Activated CD8-positive, alpha-beta memory T cell treated with anti-CD3 and anti-CD28 coated beads for 24 hours (primary cell): ENCODE results near the gene HOXA3.

ENCODE experiments used
- DNase-seq: peaks from one replicate; pipeline ENCODE4 v3.0.0-alpha.2; 2020

The HOXA3 gene

DNA sequence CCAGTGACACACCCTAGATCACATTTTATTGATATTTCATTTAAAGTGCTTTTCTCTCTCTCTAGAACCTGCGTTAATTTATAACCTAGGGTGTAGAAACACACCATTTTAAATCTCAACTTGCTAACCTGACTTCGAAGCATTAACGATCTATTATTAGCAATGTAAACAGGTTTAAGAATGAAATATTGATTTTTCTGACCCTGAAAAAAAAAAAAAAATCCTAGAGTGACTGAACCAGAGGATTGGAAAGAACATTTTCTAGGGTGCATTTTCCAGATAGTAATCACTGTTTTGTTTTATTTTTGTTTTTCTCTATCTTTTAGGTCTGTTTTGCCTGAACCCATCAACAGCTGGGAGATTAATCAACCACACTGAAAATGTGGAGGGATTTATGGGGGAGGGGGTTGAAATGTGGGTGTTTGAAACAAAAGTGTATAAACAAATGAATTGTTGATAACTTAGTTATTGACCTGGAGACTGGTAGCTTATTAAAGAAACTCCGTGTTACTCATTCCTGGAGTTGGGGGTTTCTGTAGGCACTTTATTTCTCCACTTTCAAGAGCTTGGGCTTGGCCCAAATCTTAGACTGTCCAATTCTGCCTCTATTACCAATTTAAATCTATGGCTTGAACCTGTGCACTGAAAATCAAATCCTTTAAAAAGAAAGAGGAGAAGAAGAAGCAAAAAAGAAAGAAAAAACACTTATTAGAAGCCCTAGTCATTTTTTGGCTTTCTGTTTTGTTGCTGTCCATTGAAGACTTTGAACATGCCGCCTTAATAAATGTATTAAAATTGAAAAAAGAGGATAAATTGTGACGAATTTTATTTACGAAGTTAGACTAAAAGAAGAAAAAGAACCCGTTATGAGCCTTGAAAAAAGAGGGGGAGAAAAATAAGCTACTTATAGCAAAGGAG lies 52.7 kb downstream of the HOXA3 start:
- DNase-seq = no peak

DNA sequence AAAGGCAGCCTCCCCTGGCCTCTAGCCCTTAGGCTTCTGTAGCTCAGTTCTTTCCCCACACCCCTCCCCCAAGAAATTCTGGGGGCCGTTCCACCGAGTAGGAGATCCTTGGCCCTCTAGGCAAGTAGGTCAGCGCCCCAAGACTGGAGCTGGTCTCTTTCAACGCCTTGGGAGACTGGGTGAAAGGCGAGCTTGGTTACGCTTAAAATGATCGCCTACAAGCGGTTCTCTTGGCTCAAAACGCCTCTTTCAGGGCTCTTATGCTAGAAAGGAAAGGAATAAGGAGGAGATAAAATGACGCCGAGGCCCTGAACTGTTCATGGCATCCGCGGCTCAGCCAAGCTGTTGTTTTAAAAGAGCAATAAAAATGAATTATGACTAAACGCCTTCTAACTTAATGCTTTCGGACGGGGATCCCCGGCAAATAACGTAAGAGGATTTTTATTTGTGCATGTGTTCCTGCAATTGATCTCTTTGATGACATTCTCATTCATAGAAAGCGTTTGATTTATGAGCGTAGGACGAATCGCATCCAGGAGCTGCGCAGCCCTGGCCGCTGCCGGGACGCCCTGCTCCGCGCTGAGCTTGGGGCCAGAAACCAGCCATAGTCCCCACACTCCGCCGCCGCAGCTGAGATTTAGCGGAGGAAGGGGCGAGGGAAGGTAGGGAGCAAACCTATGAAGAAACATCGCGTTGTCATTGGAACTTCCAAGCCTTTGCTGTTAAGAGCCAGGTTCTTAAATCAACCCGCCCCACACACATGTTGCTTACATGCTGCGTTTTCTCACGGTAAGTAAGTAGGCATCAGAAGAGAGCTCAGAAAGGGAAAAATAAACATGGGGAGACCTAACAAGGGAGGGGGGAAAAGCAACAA lies 53.6 kb downstream of the HOXA3 start:
- no peak for DNase-seq

DNA sequence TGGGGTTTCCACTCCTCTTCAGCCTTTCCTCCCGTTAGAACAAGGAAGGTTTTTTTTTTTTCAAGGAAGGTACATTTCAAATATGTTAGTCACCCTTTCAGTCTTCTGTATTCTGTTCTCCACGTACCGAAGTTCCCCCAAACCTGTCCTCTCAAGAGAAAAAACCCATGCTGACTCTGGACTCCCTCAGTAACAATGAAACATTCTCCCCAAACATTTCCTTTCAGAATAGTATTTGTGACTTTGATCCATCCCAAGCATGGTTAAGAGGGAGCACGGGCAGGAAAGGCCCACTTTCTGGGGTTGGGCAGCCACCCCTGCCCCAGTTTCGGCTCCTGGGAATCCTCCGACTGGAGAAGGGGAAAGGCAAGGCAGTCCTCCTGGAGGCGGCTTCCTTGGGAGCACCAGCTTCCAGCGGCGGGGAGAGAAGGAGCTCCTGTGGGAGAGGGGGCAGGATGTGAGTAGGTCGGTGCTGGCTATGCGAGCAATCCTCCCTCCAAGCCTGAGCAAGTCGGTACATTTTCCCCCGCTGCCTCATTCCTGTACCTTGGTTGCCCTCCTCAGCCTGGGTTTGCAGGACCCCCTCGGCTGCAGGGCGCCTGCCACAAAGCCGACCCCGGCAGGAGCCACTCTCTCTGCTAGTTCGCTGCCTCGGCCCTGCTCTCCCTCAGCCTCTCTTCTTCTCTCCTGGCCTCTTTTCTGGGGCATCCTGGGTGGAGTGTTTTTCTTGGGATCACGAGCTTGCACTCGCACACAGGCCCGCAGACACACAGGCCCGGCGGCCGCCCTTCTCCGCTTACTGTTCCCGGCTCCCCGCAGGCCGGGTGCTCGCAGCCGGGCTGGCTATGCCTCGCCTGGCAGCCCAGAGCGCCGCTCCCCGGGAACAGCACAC lies 54.5 kb downstream of the HOXA3 start:
- no peak for DNase-seq

DNA sequence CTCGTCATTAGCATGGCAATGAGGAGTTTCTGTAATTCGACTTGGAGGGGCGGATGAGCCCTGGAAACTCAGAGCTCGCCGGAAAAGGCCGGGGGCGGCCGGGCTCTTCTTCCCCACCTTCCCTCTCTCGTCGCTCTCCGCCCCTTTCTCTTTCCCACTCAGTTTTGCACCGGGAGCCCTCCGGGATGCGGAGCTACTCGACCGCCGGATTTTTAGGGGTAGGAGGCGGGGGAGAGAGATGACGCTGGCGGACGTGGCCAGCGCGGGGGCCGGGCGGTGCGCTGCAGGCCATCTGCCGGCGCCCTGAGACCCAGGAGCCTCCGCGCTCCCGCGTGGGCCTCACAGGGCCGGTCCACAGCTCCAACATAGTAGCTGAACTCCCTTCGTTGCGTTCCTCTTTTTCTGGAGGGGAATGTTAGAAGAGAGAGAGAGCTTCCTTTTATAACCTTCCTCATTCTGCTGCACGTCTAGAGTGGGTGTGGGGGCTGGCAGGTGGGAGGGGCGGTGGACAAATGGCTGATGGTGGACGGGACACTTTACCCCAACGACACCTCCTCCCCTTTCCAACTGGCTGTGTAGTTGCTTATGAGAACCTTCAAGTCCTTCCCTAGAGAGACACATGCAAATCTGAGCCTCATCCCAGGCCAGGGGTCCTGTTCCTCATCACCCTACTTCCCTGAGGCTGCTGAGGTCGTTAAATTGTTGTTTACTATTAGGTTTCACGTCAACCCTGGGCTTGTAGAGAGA lies 55.4 kb downstream of the HOXA3 start:
- DNase-seq = peak; percentile 59

DNA sequence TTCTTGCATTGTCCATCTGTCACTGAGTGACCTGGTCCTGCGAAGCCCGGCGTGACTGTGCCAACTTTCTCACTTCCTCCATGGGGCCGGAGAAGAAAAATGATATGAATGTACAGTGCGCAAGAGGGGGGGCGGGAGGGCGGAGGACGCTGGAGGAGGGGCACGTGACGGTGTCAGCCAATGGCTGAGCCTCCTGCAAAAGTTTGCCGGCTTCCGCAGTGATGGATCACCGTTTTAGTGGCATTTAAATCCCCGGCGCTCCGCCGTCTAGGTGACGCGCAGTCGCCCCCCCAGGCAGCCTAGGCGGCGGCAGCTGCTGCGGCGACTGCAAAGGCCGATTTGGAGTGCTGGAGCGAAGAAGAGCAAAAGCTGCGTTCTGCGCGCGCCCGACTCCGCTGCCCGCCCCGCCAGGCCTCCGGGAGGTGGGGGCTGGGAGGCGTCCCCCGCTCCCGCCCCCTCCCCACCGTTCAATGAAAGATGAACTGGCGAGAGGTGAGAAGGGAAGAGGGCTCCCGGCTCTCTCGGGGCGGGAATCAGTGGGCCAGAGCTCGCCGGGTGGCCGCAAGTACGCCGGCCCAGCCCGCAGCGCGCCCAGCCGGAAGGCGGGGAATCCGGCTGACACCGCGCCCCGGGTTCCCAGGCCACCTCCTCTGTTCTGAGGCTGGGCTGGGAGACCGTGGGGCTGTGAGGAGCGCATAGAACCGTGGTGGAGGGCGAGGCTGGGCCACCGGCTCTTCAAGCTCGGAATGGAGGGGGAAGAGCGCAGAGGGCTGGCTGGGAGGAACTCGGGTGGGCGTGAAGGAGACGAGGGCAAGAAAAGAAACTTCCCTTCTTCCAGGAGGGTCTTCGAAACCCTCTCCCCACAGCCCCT lies 56.3 kb downstream of the HOXA3 start, which contains the start of gene HOXA1:
TSS of gene HOXA1 (minus strand) at position 104 of the 871 bp plus-strand sequence. CDS start at position 16, 88 bp downstream.
- DNase-seq = peak; percentile 81

DNA sequence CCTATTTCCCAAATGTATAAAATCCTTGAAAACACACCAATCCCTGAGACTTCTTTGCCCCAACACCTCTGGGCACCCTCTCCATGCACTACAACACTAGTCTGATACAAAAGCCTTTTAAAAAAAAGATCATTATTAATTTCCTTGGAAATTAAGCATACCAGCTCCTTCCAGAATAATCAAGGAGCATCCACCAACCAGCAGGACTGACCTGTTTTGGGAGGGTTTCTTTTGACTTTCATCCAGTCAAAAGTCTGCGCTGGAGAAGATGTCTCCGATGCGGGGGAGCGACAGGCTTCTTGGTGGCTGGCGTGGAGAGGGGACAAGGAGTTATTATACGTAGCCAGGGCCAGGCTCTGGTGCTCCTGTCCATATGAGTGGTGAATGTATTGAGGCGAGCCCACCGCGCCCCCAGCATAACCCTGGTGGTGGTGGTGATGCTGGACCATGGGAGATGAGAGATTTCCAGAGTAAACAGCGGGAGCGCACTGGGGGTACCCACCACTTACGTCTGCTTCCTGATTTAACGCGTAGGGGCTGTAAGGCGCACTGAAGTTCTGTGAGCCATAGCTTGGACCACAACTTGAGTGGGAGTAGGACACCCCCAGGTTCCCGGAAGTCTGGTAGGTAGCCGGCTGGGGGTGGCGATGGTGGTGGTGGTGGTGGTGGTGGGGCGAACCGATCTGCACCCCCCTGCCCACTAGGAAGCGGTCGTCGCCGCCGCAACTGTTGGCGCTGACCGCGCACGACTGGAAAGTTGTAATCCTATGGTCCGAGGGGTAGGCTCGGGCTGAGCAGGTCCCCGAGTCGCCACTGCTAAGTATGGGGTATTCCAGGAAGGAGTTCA lies 57.1 kb downstream of the HOXA3 start:
- DNase-seq = no peak

DNA sequence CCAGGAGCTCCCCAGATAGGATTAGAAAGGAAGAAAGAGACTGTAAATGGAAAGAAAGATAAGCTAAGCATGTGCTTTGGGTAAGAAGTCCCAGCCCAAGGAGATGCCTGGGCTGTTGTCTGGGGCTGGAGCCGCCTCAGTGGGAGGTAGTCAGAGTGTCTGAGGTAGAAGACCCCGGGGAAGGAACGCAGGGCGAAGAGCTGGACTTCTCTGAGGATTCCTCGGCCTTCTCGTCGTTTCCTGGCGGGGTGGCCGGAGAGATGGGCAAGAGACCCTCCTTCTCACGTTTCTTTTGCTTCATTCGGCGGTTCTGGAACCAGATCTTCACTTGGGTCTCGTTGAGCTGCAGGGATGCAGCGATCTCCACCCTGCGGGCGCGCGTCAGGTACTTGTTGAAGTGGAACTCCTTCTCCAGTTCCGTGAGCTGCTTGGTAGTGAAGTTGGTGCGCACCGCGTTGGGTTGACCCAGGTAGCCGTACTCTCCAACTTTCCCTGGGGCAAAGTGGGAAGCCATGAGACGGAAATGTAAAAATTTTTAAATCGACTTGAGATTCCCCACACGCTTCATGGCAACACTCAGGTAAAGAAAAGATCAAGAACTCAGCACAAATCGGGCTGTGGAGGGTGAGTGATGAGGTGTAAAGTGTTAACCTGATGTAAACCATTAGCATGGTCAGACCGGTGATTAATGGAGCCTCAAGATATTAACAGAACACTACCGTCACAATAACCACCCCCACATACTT lies 57.9 kb downstream of the HOXA3 start:
- DNase-seq = no peak

DNA sequence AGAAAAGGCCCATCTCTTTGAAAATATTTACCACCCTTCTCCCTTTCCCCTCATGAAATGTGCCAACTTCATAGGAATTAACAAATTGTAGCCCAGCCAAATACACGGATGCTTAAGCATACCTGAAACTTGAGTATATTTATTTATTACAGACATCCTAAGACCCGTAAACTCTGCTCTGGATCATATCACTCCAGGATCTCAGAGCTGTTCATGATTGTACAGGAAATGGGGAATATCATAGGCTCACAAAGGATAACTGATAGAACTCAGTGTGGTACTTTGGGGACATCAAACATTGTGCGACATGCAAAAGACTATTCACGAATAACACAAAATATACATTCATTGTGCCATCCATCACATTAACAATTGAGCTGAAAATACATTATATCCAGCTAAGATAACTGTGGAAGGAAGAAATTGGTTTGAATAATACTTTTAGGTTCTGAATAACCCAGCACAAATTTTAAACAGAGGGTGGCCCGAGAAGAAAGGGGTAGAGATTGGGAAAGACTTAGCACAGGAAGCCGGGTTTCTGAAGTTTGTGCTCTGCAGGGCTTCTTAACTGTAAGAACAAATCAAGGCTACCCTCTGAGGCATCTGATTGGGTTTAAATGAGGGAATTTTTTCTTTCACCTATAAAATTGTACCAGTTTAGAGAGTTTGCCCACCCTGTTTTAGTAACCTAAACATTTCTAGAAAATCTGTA lies 59.0 kb downstream of the HOXA3 start:
- DNase-seq = no peak

DNA sequence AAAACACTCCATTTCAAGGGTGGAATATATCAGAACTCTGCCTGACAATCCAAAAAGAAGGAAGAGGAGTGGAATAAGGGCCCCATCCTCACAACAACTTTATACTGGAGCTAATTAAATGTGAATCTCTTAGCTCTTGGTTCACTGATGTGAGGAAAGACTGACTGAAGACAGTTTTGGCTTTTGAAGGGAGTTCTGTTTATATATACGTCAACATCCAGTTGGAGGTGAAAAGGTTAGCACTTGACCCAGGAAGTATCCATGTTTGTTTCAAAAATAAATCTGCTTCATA lies 59.6 kb downstream of the HOXA3 start:
- no peak for DNase-seq

DNA sequence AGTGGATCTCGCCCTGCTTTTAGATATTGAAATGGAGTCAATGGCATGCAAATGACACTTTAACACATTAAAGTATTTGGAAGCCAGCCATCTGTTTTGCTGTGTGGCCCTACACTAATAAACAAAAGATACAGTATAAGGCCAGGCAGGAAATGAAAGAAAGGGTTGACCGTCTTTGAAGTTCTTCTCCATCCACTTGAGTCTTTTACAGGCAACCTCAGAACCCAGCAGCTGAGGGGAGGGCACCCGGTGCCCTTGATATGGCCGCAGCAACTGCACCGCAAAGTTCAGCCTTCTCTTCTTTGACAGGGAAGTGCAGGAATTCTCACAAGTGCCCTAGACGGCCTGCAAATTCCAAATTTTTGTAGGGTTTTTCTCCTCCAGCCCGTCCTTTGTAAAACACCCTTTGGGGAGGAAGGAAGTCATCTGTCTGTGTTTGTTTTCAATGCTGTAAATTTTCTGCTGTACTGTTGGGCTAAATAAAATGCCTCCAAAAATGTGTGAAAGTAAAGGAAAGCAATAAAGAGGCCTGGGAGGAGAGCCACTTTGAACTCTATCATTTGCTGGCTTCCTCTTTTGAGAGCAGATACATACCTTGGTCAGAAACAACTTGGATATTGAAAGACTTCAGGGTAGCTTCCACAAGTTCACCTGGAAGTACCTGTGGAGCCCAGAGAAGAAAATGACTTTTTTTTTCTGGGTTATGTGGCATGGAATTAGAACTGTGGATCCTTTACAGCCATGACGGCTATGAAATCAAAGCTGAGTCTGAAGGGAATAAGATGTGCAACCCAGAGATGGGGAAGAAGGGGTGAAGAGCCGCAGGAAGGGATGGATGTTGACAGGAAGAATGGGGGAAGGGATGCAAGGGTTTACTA lies 60.2 kb downstream of the HOXA3 start:
- DNase-seq = no peak

DNA sequence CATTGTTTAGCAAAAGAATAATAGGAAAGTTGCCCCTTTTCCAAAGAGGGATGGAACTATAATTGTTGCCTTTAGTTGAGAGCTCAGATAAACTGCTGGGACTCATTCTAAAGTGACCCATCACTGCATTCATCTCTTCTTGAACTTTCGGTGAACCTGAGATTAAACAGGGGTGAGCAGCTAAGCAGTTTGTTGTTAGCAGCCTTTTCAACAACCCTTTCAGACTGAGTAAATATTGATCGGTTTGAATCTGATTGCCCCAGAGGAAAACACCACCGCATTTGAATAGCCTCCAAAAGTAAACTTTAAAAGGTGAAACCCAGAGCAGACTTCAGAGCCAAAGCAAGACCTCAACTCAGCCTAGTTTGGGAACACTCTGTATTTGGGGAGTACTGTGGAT lies 61.3 kb downstream of the HOXA3 start:
- DNase-seq = no peak

DNA sequence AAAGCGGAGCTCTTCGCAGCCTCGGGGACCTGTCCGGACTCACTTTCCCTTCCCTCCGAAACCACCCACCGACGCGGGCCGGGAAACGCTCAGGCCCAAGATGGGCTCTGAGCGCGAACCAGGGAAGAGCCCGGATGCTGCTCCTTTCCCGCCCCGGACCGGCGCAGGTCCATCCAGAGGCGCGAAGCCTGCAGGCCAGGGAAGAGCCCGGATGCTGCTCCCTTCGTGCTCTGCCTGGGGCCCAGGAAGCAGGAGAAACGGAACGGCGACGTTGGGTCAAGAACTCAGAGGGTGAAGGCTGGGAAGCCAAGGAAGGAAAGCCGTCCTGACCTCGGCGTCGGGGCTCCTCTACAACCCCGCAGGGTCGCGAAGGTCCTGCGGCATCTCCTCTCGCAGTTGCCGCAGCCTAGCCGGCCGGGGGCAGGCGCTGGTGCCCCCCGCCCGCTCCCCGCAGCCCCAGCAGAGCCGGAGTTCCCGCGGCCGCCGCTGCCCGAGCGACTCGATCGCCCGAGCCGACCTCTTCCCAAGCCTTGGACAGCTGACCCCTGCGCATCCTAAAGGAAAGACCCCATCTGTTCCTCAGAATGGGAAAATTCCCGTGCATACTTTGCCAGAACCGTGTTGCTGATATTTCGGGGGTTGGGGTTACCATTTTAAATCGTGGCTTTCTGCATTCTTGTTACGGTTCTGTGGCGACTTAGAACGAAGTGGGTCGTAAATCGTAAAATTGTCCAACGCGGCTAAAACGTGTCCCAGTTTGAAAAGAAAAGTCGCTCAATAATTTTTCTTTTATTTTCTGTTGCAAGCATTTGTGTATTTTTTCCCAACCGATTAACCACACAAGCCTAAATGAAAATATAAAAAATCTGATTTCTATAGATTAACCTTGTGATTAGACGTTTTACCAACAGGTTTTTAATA lies 64.1 kb downstream of the HOXA3 start:
- no peak for DNase-seq

DNA sequence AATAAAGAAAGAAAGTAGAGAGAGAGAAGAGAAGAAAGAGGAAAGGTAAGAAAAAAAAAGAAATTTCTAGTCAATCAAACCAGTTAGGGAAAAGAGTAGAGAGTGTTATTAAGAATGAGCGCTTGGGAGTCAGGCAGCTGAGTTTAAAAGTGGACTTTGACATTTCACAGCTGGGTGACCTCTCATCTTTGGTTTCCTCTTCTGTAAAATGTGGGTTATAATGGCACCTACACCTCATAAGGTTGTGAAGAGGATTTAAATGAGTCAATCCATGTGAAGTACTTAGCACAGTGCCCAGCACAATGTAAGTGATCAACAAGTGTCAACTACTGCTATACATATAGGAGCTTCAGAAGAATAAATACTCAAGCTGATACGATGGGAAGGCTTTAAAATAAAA lies 68.7 kb downstream of the HOXA3 start:
- no peak for DNase-seq

DNA sequence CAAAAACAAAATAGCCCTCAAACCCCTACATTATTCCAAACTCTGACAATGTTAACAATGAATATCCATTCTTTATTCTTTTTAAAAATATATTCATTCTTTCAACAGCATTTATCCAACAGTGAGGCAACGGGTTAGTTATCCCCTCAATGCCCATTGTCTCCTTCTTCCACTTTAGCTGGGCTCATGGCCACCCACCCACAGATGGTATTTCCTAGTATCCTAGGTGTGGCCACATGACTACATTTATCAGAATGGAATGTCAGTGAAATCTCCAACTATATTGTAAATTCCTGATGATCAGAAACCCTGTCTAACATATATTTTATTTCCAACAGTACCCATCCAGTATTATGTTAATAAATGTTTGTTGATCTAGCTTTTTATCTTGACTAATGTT lies 70.2 kb downstream of the HOXA3 start:
- DNase-seq = no peak

DNA sequence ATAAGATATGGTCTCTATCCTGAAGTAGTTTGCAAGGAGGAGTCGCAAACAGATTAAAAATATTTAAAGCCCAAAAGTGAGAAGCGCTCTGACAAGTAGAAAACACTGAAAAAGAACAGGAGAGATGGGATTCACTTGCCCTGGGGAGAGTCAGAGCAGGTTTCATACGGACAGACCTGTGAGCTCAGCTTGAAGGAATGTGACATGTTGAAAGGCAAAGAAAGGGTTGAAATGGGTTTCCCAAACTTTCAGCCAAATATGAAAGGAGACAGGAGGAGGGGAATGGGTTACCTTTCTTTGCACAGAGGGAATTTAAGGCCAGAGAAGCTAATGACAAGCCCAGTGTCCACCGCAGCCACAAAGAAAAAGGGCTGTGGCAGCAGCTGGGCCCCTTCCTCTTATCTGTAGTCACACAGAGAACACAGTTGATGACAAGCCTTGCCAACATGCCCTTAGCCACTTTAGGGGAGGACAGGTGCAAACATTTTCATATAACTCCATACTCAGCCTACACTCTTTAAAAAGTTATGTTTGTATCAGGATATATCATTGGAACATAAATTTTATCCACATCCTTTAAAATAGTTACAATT lies 71.4 kb downstream of the HOXA3 start:
- no peak for DNase-seq
